ENCODE measurements around the gene LNPEP.
"Not testable (repeated sequence)": the region's sequence is repeated elsewhere in the genome, so short reads cannot be mapped to it uniquely, and the experiment has no call there.

The LNPEP gene

GRCh38 chr5:97070234-97070633 is 134.4 kb downstream of the LNPEP start:
- no peak for DNase-seq

GRCh38 chr5:97071101-97071500 is 135.2 kb downstream of the LNPEP start:
- DNase-seq: no peak

- no peak for DNase-seq
These were observed 136.1 kb downstream of the LNPEP start for GRCh38 chr5:97071993-97072392.

- no peak for DNase-seq
These were observed 136.8 kb downstream of the LNPEP start for GRCh38 chr5:97072696-97073095.

- no peak for DNase-seq
These were observed 137.5 kb downstream of the LNPEP start for GRCh38 chr5:97073420-97073819.

GRCh38 chr5:97074859-97075489 is 139.1 kb downstream of the LNPEP start:
- DNase-seq: no peak

GRCh38 chr5:97075649-97076048 is 139.8 kb downstream of the LNPEP start:
- no peak for DNase-seq

- no peak for DNase-seq
These were observed 140.2 kb downstream of the LNPEP start for GRCh38 chr5:97076098-97076497.

- DNase-seq: no peak
These were observed 141.4 kb downstream of the LNPEP start for GRCh38 chr5:97077246-97077645.

- DNase-seq: no peak
These were observed 143.3 kb downstream of the LNPEP start for GRCh38 chr5:97078958-97079743.

- DNase-seq: not testable (repeated sequence)
These were observed 149.0 kb downstream of the LNPEP start for GRCh38 chr5:97084782-97085458.

- DNase-seq: no peak
These were observed 149.7 kb downstream of the LNPEP start for GRCh38 chr5:97085459-97086181.
